ENCODE results near the gene GNB1.

The GNB1 gene

GRCh38 chr1:1907098-1907736 lies 16.3 kb upstream of the GNB1 start:
- no peak for DNase-seq

- DNase-seq = peak; percentile 54
Observed at GRCh38 chr1:1906185-1907097, 15.6 kb upstream of the GNB1 start.

GRCh38 chr1:1903224-1903623 lies 12.3 kb upstream of the GNB1 start:
- DNase-seq = no peak

- DNase-seq = no peak
Observed at GRCh38 chr1:1901641-1902294, 10.9 kb upstream of the GNB1 start.

- no peak for DNase-seq
Observed at GRCh38 chr1:1900883-1901640, 10.2 kb upstream of the GNB1 start.

- DNase-seq = no peak
Observed at GRCh38 chr1:1899967-1900327, 9.1 kb upstream of the GNB1 start.

GRCh38 chr1:1899266-1899966 lies 8.5 kb upstream of the GNB1 start:
- DNase-seq = no peak

GRCh38 chr1:1898246-1898933 lies 7.5 kb upstream of the GNB1 start:
- DNase-seq = no peak

- no peak for DNase-seq
Observed at GRCh38 chr1:1895456-1896336, 4.8 kb upstream of the GNB1 start.

- DNase-seq = no peak
Observed at GRCh38 chr1:1895060-1895418, 4.2 kb upstream of the GNB1 start.

GRCh38 chr1:1894354-1895059 lies 3.6 kb upstream of the GNB1 start:
- DNase-seq = no peak

- DNase-seq = no peak
Observed at GRCh38 chr1:1893997-1894353, 3.1 kb upstream of the GNB1 start.

- DNase-seq = no peak
Observed at GRCh38 chr1:1893291-1893985, 2.6 kb upstream of the GNB1 start.

GRCh38 chr1:1892763-1893120 lies 1.9 kb upstream of the GNB1 start:
- no peak for DNase-seq

- no peak for DNase-seq
Observed at GRCh38 chr1:1892079-1892762, 1.3 kb upstream of the GNB1 start.

- peak; percentile 71 for DNase-seq
Observed at GRCh38 chr1:1891349-1892078, 627 bp upstream of the GNB1 start.

GRCh38 chr1:1889847-1890505 lies 911 bp downstream of the GNB1 start:
- DNase-seq = no peak

Measured in activated T-cell treated with anti-CD3 and anti-CD28 coated beads for 4 hours (primary cell).